HPDE6-E6E7 (cell line): Measurements from ENCODE around the gene ARHGEF28.

ENCODE experiments used
- DNase-seq: peaks from one replicate; pipeline ENCODE4 v3.0.0; 2011; ENCODE audit warnings: missing footprints; ENCODE audit errors: extremely low spot score

The ARHGEF28 gene, protein sequence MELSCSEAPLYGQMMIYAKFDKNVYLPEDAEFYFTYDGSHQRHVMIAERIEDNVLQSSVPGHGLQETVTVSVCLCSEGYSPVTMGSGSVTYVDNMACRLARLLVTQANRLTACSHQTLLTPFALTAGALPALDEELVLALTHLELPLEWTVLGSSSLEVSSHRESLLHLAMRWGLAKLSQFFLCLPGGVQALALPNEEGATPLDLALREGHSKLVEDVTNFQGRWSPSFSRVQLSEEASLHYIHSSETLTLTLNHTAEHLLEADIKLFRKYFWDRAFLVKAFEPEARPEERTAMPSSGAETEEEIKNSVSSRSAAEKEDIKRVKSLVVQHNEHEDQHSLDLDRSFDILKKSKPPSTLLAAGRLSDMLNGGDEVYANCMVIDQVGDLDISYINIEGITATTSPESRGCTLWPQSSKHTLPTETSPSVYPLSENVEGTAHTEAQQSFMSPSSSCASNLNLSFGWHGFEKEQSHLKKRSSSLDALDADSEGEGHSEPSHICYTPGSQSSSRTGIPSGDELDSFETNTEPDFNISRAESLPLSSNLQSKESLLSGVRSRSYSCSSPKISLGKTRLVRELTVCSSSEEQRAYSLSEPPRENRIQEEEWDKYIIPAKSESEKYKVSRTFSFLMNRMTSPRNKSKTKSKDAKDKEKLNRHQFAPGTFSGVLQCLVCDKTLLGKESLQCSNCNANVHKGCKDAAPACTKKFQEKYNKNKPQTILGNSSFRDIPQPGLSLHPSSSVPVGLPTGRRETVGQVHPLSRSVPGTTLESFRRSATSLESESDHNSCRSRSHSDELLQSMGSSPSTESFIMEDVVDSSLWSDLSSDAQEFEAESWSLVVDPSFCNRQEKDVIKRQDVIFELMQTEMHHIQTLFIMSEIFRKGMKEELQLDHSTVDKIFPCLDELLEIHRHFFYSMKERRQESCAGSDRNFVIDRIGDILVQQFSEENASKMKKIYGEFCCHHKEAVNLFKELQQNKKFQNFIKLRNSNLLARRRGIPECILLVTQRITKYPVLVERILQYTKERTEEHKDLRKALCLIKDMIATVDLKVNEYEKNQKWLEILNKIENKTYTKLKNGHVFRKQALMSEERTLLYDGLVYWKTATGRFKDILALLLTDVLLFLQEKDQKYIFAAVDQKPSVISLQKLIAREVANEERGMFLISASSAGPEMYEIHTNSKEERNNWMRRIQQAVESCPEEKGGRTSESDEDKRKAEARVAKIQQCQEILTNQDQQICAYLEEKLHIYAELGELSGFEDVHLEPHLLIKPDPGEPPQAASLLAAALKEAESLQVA (N-terminal part only)

DNA sequence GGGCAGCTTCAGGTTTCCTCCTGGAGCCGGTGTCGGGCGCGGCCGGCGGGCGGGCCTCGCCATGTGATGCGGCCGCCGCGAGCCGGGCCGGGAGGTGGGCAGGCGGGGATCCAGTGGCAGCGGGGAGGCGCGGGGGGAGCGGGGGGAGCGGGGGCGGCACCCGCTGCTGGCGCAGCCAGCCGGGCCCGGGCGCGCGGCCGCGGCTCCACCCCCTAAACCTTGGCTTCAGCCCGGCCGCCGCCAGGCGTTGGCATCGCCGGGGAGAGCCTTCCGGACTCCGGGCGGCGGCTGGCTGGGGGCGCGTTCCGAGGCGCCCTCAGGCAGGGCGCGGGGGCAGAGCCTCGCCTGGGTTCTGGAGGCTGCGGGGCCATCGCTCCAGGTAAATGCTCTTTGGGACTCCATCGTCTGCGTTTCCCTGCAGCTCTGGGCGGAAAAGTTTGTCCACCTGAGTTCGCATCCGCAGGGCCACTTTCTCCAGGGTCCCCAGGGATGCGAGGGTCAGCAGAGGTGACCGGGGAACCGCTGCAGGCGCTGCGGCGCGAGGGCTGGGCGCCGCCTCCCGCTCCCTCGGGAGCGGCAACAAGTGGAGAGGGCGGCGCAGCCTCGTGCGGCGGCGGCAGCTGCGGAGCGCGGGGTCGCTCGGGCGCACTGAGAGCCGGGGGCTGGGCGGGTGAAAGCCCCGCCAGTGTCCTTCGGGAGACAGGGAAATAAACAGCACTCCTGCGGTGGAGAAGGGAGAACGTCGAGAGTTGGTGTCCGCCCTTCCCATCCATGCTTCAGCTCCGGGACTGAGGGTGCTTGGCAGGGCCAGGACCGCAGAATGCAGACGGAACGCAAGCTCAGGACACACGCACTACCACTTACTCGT lies at the start of gene ARHGEF28:
TSS of gene ARHGEF28 (plus strand) at position 253 of the 868 bp plus-strand sequence. CDS start 58,656 bp downstream, outside the sequence.
- peak; percentile 83 for DNase-seq

- DNase-seq = no peak
Measured at GRCh38 chr5:73582285-73583145, 43.5 kb upstream of the ARHGEF28 start.

DNA sequence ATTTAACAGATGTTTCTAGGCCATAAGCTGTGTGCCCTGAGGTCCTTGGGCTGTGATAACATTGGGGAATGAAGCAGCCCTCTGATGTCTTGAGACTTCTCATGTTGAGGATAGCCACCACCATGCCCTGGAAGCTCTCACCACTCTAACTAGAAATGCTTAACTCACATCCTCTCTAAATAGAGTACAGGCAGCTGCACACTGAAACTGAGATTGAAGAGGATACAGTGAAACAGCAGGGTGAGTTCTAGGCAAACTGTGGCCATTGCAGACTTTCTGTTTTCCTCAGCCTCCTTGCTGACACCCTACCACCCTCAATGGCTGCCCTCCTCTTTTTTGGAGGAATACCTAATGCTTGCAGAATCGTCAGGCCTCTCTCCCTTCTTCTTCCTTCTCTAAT lies 38.1 kb upstream of the ARHGEF28 start:
- DNase-seq = no peak

DNA sequence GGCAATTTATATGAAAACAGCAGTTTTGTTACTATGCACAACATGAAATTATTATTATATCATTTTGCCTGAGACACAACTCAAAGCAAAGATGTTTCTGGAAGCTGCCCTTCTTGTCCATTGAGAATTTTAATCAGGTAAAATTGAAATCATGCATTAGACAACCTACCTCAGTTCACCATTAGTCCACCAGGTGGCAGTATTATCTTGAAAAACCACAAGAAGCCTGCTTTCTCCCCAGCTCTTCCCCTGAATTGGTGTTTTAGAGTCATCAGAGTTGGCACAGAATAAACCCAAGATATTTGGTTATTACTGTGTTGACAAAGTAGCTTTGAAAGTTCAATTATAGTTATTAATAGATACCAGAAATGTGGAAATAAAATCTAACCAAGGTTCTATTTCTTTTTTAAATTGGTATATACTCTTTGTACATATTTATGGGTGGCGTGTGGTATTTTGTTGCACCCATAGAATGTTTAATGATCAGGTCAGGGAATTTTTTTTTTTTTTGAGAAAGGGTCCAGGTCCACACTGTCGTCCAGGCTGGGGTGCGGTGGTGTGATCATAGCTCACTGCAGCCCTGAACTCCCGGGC lies 34.8 kb upstream of the ARHGEF28 start:
- peak; percentile 64 for DNase-seq

GRCh38 chr5:73591698-73592501 lies 34.1 kb upstream of the ARHGEF28 start:
- no peak for DNase-seq

GRCh38 chr5:73592551-73592950 lies 33.4 kb upstream of the ARHGEF28 start:
- no peak for DNase-seq

GRCh38 chr5:73596705-73597328 lies 29.2 kb upstream of the ARHGEF28 start:
- DNase-seq = no peak

- no peak for DNase-seq
Measured at GRCh38 chr5:73599380-73599779, 26.6 kb upstream of the ARHGEF28 start.

DNA sequence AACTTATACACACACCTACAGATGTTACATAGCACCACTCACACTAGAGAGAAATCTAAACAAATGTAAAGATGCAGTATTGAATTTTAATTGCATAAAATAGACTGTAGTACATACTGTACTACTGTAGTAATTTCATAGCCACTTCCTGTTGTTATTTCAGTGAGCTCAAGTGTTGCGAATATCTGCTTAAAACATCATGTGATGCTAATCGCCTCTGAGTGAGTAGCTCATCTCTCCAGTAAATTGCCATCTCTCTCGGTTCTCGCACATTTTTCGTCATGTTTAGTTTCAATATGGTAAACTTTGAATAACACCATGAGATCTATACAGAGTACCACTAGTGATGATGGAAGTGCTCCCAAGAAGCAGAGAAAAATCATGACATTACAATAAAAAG lies 22.0 kb upstream of the ARHGEF28 start:
- DNase-seq = no peak

DNA sequence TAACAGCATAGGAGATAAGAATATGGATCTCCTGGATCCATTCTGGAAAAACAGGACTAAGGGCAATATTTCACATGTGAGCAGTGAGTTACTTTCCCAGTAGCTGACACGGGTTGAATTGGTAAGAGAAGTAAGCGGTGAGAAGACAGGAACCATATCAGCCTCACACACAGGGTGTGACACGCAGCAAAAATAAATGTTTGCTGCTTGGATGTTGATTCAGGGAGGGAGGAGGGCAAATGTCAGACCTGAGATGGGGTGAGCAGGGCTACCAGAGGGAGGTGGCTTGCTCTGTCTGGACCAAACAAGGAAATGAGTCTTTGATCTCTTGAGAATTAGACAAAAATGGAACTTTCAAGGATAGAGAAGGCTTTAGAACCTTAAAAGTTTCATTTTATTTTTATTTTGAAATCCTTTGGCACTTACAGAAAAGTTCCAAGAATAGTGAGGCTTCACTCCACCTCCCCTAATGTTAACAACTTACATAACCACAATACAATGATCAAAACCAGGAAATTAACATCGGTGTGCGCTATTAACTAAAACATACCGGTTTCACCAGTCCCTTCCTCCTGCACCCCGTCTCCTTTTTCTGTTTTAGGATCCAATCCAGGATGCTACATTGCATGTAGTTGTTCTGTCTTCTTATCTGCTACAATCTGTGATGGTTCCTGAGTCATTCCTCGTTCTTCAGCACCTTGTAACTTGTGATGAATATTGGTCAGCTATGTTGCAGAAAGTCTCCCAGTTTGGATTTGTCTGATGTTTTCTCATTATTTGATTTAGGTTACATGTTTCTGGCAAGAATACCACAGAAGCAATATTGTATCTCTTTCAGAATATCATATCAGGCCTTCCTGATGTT lies 20.5 kb upstream of the ARHGEF28 start:
- DNase-seq = no peak

- no peak for DNase-seq
Measured at GRCh38 chr5:73606206-73606753, 19.7 kb upstream of the ARHGEF28 start.

DNA sequence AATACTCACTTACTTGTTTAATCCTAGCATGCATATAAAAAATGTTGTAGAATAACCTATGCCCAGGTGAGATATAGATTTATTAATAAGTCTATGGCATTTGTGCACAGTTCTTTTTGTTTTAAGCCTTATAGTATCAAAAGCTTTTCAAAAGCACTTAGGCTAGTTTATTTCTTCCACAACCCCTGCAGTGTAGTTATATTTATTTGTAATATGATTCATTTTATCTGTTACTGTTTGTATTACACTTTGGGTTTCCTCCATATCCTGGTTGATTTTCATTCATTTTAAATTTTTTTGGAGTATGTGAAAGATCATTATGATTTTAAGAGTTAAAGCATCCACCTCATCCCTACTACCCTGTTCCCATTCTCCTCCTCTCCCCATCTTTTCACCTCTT lies 18.8 kb upstream of the ARHGEF28 start:
- no peak for DNase-seq

GRCh38 chr5:73612799-73613198 lies 13.2 kb upstream of the ARHGEF28 start:
- DNase-seq = no peak

- DNase-seq = peak; percentile 46
Measured at GRCh38 chr5:73615085-73615484, 10.9 kb upstream of the ARHGEF28 start.

GRCh38 chr5:73615947-73616346 lies 10.0 kb upstream of the ARHGEF28 start:
- DNase-seq = no peak

DNA sequence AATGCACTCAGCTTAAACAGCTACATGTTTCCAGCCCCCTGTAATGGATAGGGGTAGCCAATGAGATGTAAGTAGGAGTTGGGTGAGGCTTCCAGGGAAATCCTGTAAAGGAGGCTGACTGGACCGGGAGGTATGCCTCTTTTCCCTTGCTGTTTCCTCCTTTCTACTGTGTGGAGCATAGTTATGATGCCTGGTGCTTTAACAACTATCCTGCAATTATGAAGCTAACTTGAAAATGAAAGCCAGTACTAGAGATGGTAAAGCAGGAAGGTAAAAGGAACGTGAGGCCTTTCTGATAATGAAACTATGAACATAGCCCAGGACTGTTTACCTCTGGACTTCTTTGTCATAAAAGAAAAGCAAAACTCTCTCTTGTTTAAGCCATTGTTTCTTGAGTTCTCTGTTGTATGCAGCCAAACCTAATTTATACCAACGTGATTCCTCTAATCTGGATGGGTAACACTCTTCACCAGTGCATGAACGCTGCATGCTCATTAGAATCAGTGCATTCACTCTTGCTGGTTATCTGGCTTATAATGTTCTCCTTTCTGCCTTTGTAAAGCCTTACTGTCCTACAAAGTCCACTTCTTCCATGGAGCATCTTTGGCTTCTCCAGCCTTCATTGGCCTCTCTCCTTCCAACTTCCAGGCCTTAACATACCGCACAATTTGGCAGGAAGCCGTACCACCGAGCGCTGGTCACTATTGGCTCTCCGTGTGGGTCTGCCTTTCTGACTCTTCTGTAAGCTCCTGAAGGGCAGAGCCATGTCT lies 8.3 kb upstream of the ARHGEF28 start:
- no peak for DNase-seq
